T-cell (primary cell): ENCODE data around the gene SPOP. TPM values are rescaled to one million over a fixed set of nuclear protein-coding genes. Genes with fewer than 3 reads are reported as not detected.

Experiments used
- ATAC-seq, 4 experiments: fragments of 200-7000 bp in 3 of 4; fragments of 150-1000 bp in 1 of 4; cut with Tn5 transposase; replicated peaks in 1 of 4; 1 replicate in 3 of 4; 2 replicates in 1 of 4; pipeline ENCODE4 v1.10.0; 2021; ENCODE audit warnings: moderate library complexity in 3 of 4, mild to moderate bottlenecking in 2 of 4, moderate number of reproducible peaks in 1 of 4
- CTCF ChIA-PET, 2 donors: fragments of 300-600 bp; sonication (Branson Sonifier 250); formaldehyde crosslinking; loops; one replicate each; lab custom pipeline; 2022; ENCODE audit warnings: antibody characterized with exemption in 2 of 2; lab: Charles Lee
- POLR2A ChIA-PET, 2 donors: fragments of 300-600 bp; sonication (Branson Sonifier 250); formaldehyde crosslinking; loops; one replicate each; lab custom pipeline; 2022; ENCODE audit warnings: antibody characterized with exemption in 2 of 2; lab: Charles Lee
- DNase-seq, 35 experiments: peaks; one replicate each; pipeline versions ENCODE4 v3.0.0 to v3.0.0-alpha.2; 2013 to 2023
- H3K27ac ChIP-seq: one replicate; pipeline ENCODE4 v1.5.1; 2013; ENCODE audit warnings: low read length
- H3K27me3 ChIP-seq, 2 experiments: replicated peaks in 1 of 2; 1 replicate in 1 of 2; 2 replicates in 1 of 2; pipeline versions ENCODE4 v1.6.1 to v1.7.0; 2013; ENCODE audit warnings: low read length in 1 of 2, mixed read lengths in 1 of 2; ENCODE audit not compliant: control insufficient read depth in 2 of 2, insufficient read depth in 2 of 2; ENCODE audit errors: extremely low read depth in 1 of 2
- H3K36me3 ChIP-seq, 2 donors: 1 replicate in 1 of 2; 2 replicates in 1 of 2; pipeline versions ENCODE4 v1.6.1 to v1.7.0; 2013; ENCODE audit warnings: low read length in 1 of 2; ENCODE audit not compliant: control insufficient read depth in 2 of 2, insufficient read depth in 1 of 2; ENCODE audit errors: extremely low read depth in 1 of 2
- H3K4me1 ChIP-seq, 2 experiments: 1 replicate in 1 of 2; 2 replicates in 1 of 2; pipeline versions ENCODE4 v1.6.1 to v1.7.0; 2013; ENCODE audit warnings: low read length in 2 of 2, mixed read lengths in 1 of 2; ENCODE audit not compliant: insufficient read depth in 2 of 2, control insufficient read depth in 1 of 2; ENCODE audit errors: extremely low read depth in 1 of 2
- H3K4me3 ChIP-seq, 2 donors: 1 replicate in 1 of 2; 2 replicates in 1 of 2; pipeline versions ENCODE4 v1.5.1 to v1.7.0; 2013; ENCODE audit warnings: mild to moderate bottlenecking in 2 of 2, low read length in 1 of 2, moderate library complexity in 1 of 2; ENCODE audit not compliant: control insufficient read depth in 1 of 2; ENCODE audit errors: extremely low read depth in 1 of 2
- H3K9me3 ChIP-seq: 2 replicates; pipeline ENCODE4 v1.7.0; 2013
- H3K27ac Mint-ChIP-seq, 2 donors: one replicate each; pipeline ENCODE4 v1.8.0; 2020 to 2021; ENCODE audit warnings: mild to moderate bottlenecking in 2 of 2, mixed read lengths in 2 of 2
- H3K27me3 Mint-ChIP-seq, 2 donors: one replicate each; pipeline ENCODE4 v1.8.0; 2021 to 2022; ENCODE audit warnings: mixed read lengths in 2 of 2
- H3K36me3 Mint-ChIP-seq: one replicate; pipeline ENCODE4 v1.8.0; 2021; ENCODE audit warnings: mixed read lengths
- H3K4me1 Mint-ChIP-seq, 3 donors: one replicate each; pipeline ENCODE4 v1.8.0; 2020 to 2022; ENCODE audit warnings: mixed read lengths in 3 of 3, mild to moderate bottlenecking in 1 of 3
- H3K4me3 Mint-ChIP-seq, 3 donors: one replicate each; pipeline ENCODE4 v1.8.0; 2020 to 2022; ENCODE audit warnings: mild to moderate bottlenecking in 3 of 3, mixed read lengths in 3 of 3, moderate library complexity in 3 of 3
- H3K9me3 Mint-ChIP-seq, 3 donors: one replicate each; pipeline ENCODE4 v1.8.0; 2020 to 2022; ENCODE audit warnings: mixed read lengths in 3 of 3
- WGBS: methylation state at CpG from one replicate; pipeline ENCODE4 v1.1.5; 2013; ENCODE audit warnings: missing lambda C conversion rate; ENCODE audit not compliant: insufficient coverage; 5-methylcytosine and 5-hydroxymethylcytosine counted together
- total RNA-seq, 35 experiments: library from RNA in 6 of 35; stranded (reverse) in 6 of 35; fragments of 120-200 nt in 1 of 35; gene quantifications; one replicate each; pipeline versions ENCODE4 v1.2.1 to v1.2.4 and lab custom pipeline; 2013 to 2026

The SPOP gene
- total RNA-seq, 5 donors from 2014 or later (not counting 1 experiment from before 2014, with no cell fraction given) = 67.1 to 80.4 (median 71.5) TPM

DNA sequence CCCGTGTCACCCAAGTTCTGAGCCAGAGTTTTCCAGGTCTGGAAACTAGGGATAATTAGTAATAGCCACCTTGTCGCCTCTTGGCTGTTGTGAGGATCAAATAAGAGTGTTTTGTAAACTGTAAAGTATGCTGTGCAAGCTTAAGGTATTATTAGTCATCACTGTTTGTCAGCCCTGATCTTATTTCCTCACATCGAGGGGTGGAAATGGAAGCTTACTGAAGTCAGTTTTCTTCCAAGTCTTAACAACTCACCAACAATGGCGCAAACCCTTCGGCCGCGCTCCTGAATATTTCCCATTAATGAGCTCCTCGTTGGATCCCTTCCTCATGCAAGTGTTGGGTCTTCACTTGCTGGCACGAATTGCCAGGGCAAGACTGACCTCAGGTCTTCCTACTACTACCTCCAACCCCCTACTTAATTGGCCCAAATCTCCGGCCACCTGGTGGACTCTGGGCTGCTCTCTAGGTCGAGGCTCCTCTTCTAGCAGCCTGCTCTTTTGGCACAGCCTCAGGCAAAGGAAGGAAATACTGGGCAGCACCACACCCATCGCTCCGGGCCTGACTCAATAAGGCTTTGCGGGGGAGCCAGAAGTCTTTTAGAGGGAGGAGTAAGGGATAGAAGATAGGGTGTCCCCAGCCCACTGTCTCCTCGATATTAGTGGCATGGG lies 30.8 kb upstream of the SPOP start:
- 66% methylated on average over 10 of the region's 15 CpGs for WGBS
- peak overlapping the region; percentile 97 for H3K27ac Mint-ChIP-seq
- H3K4me1 Mint-ChIP-seq = peaks cover 35 to 57% (median 43%) of the 10 kb centered on the region in 3 donors
- peak in 1 of 35 experiments; percentile 26 for DNase-seq
- Histone ChIP-seq H3K27me3 (no peaks in the 10 kb centered on the region), H3K4me3 (peak overlapping the region in 1 of 2 donors; percentile 68), H3K4me1 (peaks cover 9 to 41% of the 10 kb centered on the region in 2 experiments), H3K9me3 (no peaks in the 10 kb centered on the region), H3K27ac (peak overlapping the region; percentile 93), H3K36me3 (peaks cover 8 to 65% of the 10 kb centered on the region in 2 donors)
- H3K4me3 Mint-ChIP-seq = peak overlapping the region; percentile 91 to 97 (median 95)
- ChIA-PET POLR2A (interaction anchor here (0.6 to 1.8 kb wide), 6 partner anchors 8 to 80 kb away, joined by 3 to 17 read pairs (median 3); partner anchors contain the start of genes FAM117A (in 2 of the 2) and KAT7 (in 1 of the 2)), CTCF (interaction anchor here (0.5 to 3.0 kb wide), 20 partner anchors 8 to 172 kb away, joined by 3 to 13 read pairs (median 5); partner anchors contain the start of genes FAM117A (in 1 of the 2) and KAT7 (in 1 of the 2))
- H3K27me3 Mint-ChIP-seq = no peaks in the 10 kb centered on the region
- H3K36me3 Mint-ChIP-seq = peaks cover 37% of the 10 kb centered on the region
- ATAC-seq = peak in 3 of 4 experiments; percentile 20 to 32 (median 25)
- no peaks in the 10 kb centered on the region for H3K9me3 Mint-ChIP-seq

DNA sequence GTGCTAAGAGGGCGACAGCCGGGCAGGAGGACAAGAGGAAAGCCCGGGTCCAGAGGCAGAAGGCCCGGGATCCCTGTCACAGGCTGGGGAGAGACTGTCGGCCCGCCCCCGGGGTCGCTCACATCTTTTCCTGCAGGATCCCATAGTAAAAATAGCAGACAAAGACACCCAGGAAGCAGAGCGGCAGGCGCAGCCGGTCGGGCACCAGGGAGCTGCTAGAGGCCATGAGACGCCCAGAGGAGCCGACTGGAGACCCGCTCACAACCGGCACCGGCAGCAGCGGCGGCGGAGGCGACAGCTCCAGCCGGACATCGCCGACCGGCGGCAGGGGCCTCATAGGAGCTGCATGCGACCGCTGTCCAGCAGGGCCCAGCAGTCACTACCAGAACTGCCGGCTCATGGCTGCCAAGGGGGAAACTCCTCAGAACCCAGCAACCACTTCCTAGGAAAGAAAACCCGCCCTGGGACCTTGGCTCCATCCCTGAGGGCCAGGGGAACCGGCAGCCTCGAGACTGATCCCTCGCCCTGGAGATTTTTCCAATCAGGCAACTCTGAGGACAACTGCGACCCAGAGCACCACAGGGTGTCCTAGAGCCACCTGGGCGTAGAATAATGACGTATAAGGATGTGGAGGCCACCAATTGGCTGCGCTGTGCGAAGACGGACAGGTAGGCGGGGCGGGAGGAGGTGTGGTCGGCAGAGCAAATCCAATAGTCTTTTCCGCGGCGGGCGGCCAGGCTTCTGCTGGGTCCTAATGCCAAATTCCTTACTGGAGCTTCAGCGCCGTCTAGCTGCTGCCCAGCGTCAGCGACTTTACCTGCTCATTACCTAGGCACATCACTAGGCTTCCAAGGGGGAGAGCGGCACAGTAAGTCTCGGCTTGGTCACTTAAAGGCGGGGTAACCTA lies 30.0 kb upstream of the SPOP start, which contains the start of gene SLC35B1:
Gene SLC35B1 (minus strand): TSS at position 357 of the 907 bp plus-strand sequence. CDS start 131 bp downstream, at position 226.
- peak; percentile 91 to 100 (median 99) for DNase-seq
- H3K4me3 Mint-ChIP-seq = peak within 1 kb of the TSS; percentile 91 to 97 (median 95)
- Histone ChIP-seq H3K27me3 (no peaks in the 10 kb centered on the region), H3K4me1 (peaks cover 9 to 33% of the 10 kb centered on the region in 2 experiments), H3K4me3 (peak within 1 kb of the TSS; percentile 68 to 97), H3K9me3 (no peaks in the 10 kb centered on the region), H3K27ac (peak within 1 kb of the TSS; percentile 93), H3K36me3 (peaks cover 8 to 66% of the 10 kb centered on the region in 2 donors)
- H3K27me3 Mint-ChIP-seq = no peaks in the 10 kb centered on the region
- H3K27ac Mint-ChIP-seq = peak within 1 kb of the TSS; percentile 97
- POLR2A ChIA-PET = interaction anchor here (0.7 to 1.8 kb wide), 5 partner anchors 30 to 80 kb away, joined by 3 to 17 read pairs (median 4); partner anchors contain the start of genes FAM117A (in 2 of the 2) and KAT7 (in 1 of the 2)
- CTCF ChIA-PET = interaction anchor here in 1 of 2 donors (0.5 to 3.0 kb wide), 18 partner anchors 9 to 173 kb away, joined by 3 to 13 read pairs (median 4); partner anchors contain the start of genes FAM117A and KAT7
- no peaks in the 10 kb centered on the region for H3K9me3 Mint-ChIP-seq
- peak; percentile 96 to 99 (median 96) for ATAC-seq
- 0% methylated on average over 38 of the region's 53 CpGs for WGBS
- peaks cover 35 to 55% (median 42%) of the 10 kb centered on the region in 3 donors for H3K4me1 Mint-ChIP-seq
- H3K36me3 Mint-ChIP-seq = peaks cover 40% of the 10 kb centered on the region

DNA sequence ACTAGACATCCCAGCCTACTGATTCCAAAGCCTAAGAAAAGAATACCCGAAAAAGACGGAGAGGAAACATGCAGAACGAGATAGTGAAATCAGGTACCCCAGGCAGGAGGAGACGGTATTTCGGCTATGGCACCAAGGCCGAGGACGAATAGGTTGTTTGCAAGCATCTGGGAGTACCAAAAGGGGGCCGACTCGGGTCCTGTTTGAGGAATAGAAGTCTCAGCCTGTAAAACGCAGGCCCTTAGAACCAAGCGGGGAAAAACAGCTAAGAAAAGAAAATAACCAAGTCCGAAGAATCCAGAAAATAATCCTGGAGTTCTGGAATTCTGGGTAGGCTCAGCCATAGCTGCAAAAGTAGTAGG lies 29.3 kb upstream of the SPOP start:
- peak overlapping the region; percentile 93 for H3K27ac ChIP-seq
- H3K27me3 ChIP-seq = no peaks in the 10 kb centered on the region
- ATAC-seq = no peak
- peaks cover 9 to 31% of the 10 kb centered on the region in 2 experiments for H3K4me1 ChIP-seq
- peak overlapping the region; percentile 97 for H3K27ac Mint-ChIP-seq
- peak overlapping the region; percentile 91 to 97 (median 95) for H3K4me3 Mint-ChIP-seq
- H3K27me3 Mint-ChIP-seq = no peaks in the 10 kb centered on the region
- peak in 31 of 35 experiments; percentile 9 to 63 (median 42) for DNase-seq
- WGBS = 0% methylated on average over 8 of the region's 12 CpGs
- no peaks in the 10 kb centered on the region for H3K9me3 ChIP-seq
- peaks cover 3 to 67% of the 10 kb centered on the region in 2 donors for H3K36me3 ChIP-seq
- H3K4me1 Mint-ChIP-seq = peaks cover 35 to 52% (median 42%) of the 10 kb centered on the region in 3 donors
- peaks cover 40% of the 10 kb centered on the region for H3K36me3 Mint-ChIP-seq
- no peaks in the 10 kb centered on the region for H3K9me3 Mint-ChIP-seq
- peak overlapping the region; percentile 68 to 97 for H3K4me3 ChIP-seq
- POLR2A ChIA-PET = interaction anchor here in 1 of 2 donors (1.8 kb wide), 1 partner anchor 57 kb away, joined by 17 read pairs; the partner anchor contains the start of gene FAM117A
- CTCF ChIA-PET = interaction anchor here in 1 of 2 donors (1.8 to 3.0 kb wide), 4 partner anchors 9 to 138 kb away, joined by 6 to 13 read pairs (median 12); partner anchors contain the start of genes FAM117A and KAT7

DNA sequence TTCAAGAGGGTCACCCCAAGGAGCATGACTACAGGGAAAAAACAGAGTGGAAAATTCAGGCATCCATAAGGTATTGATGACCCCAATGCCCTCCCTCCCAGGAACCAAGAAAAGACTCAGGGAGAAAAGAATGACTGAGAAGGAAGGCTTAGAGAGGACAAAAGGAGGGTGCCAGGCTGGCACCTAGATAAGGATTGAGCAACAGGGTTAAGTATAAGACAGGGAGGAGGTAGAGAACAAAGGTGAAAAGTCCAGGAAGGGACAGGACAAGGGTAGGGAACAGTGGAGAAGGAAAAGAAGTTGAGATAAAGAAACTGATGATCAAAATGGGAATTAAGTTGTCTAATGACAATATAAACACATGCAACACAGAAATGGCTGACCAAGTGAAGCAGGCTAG lies 27.4 kb upstream of the SPOP start:
- no peaks in the 10 kb centered on the region for H3K9me3 Mint-ChIP-seq
- ATAC-seq (no peak), DNase-seq (no peak)
- peaks cover 3 to 67% of the 10 kb centered on the region in 2 donors for H3K36me3 ChIP-seq
- ChIA-PET CTCF (interaction anchor here (0.8 to 1.8 kb wide), 3 partner anchors 59 to 136 kb away, joined by 3 to 6 read pairs (median 3); partner anchors contain the start of gene FAM117A (in 1 of the 2)), POLR2A (no interaction called here)
- H3K27ac Mint-ChIP-seq = peak overlapping the region; percentile 29 to 74
- peaks cover 9 to 34% of the 10 kb centered on the region in 2 experiments for H3K4me1 ChIP-seq
- peaks cover 40% of the 10 kb centered on the region for H3K36me3 Mint-ChIP-seq
- no peaks in the 10 kb centered on the region for H3K27me3 Mint-ChIP-seq
- H3K4me3 Mint-ChIP-seq = peak overlapping the region; percentile 2 to 52 (median 31)
- no peaks in the 10 kb centered on the region for H3K9me3 ChIP-seq
- H3K27ac ChIP-seq = no peak overlapping the region
- H3K4me1 Mint-ChIP-seq = peaks cover 38 to 47% (median 42%) of the 10 kb centered on the region in 3 donors
- H3K4me3 ChIP-seq = no peak overlapping the region
- no peaks in the 10 kb centered on the region for H3K27me3 ChIP-seq

DNA sequence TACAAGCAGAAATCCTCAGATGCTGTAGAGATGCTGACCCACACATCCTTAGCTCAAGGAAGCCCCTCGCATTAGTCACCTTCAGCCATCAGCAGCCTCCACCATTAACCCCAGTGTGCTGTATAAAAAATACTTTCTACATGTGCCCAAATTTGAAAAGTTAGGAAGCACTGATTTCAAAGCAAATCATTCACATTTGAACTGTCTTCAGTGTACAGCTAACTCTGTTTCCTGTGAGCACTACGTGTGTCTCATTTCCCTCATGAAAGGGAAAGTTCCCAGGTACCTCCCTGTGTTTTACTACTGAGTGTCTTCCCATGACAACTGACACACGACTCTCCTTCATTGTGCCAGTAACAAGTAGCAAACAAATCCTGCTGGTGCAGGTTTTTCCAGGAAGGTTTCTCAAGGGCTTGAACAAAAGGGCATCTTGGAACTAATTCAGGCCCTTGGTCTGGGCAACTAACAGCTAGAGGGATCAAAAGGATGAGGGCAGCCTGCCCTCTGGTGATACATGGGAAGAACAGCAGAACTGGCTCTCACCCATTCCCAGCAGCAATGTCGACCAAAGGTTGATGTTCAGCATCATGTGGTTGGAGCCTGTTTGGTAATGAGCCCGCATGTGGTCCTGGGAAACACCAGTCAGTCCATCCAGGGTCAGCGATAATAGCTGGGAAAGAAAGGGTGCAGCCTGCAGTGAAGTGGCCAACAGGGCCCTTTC lies 25.8 kb upstream of the SPOP start:
- Mint-ChIP-seq H3K36me3 (peaks cover 48% of the 10 kb centered on the region), H3K27ac (peak overlapping the region in 1 of 2 donors; percentile 44), H3K4me3 (no peak overlapping the region), H3K27me3 (no peaks in the 10 kb centered on the region), H3K4me1 (peaks cover 36 to 38% (median 37%) of the 10 kb centered on the region in 3 donors), H3K9me3 (no peaks in the 10 kb centered on the region)
- peaks cover 5 to 71% of the 10 kb centered on the region in 2 donors for H3K36me3 ChIP-seq
- no peak overlapping the region for H3K4me3 ChIP-seq
- H3K27me3 ChIP-seq = no peaks in the 10 kb centered on the region
- no peaks in the 10 kb centered on the region for H3K9me3 ChIP-seq
- H3K4me1 ChIP-seq = peaks cover 9 to 33% of the 10 kb centered on the region in 2 experiments
- CTCF ChIA-PET = interaction anchor here (0.7 to 1.8 kb wide), 5 partner anchors 60 to 136 kb away, joined by 3 to 10 read pairs (median 6); partner anchors contain the start of gene FAM117A (in 1 of the 2)
- DNase-seq = peak in 1 of 35 experiments; percentile 47
- WGBS = 44% methylated on average over 4 of the region's 6 CpGs
- POLR2A ChIA-PET = no interaction called here
- no peak overlapping the region for H3K27ac ChIP-seq
- no peak for ATAC-seq
